Gastrocnemius medialis (tissue), 4 donors: ENCODE results near the gene ESPNL.

Source experiments
- CTCF ChIP-seq, 5 experiments: fragments of 450-650 bp in 3 of 5; fragments of 200-600 bp in 2 of 5; sonication (generic) in 2 of 5; IDR thresholded peaks in 4 of 5; conservative IDR thresholded peaks in 1 of 5; 1 replicate in 4 of 5; 2 replicates in 1 of 5; pipeline ENCODE4 v1.5.1; 2016 to 2019; ENCODE audit warnings: antibody characterized with exemption in 5 of 5, mild to moderate bottlenecking in 3 of 5, moderate library complexity in 3 of 5
- POLR2A ChIP-seq, 2 donors: fragments of 450-650 bp; IDR thresholded peaks; one replicate each; pipeline ENCODE4 v1.6.1; 2017; ENCODE audit warnings: antibody characterized with exemption in 2 of 2, mild to moderate bottlenecking in 2 of 2, moderate library complexity in 2 of 2

DNA sequence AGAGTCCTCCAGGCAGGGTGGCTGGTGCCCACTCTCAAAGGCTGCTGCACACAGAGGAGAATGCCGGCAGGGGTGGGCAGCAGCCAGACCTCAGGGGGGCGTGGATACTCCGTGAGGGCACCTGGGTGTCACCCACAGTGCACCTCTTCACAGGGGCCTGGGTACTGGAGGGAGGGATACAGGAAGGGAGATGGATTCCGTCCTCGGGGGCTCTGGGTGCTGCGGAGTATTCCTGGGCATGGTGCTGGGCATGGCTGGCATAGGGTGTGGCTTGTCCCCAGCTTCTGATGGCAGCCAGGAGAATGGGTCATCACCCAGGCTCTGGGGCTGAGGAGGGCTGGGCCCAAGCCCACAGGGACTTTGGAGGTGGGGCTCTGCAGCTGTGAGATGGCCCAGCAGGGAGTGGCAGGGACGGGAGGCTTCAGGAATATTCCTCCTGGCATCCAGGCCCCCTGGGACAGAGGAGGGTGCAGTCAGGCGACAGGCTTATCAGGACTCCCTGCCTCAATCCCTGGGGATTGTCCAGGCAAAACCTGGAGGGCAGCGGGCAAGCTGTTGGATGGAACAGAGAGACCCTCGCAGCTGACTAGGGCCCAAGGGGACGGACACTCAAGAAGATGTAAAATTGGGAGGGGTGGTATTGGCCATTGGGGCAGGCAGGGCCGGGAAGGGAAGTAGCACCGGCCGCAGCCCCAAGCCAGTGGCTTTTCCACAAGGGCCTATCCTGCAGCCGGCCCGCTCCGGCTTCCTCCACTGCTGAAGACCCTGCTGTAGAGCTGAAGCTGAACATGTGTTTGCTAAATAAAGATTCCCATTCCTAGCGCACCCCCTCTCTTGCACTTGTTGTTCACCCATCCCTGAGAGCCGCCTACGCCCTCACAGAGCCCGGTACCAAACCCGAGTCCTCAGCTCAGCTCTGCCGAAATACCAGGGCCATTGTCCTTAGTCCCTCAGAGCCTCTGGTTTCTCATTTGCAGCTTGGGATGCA is 32.6 kb downstream of the ESPNL start:
- no peak for TF ChIP-seq POLR2A (IDR thresholded peaks at IDR 0.05)
- no peak for TF ChIP-seq CTCF (IDR thresholded peaks at IDR 0.05 in 4 of 5, conservative IDR thresholded peaks at IDR 0.05 in 1 of 5)
